ENCODE measurements around the gene KISS1. TPM values are rescaled to one million over a fixed set of nuclear protein-coding genes. Genes with fewer than 3 reads are reported as not detected.
A peak's percentile ranks its signal among the peaks of the same experiment; 100 is the strongest.

KISS1 gene
- total RNA-seq, 1 experiment from 2014 or later: 1.3 TPM

GRCh38 chr1:204198348-204199340 lies 2.4 kb upstream of the KISS1 start (continued):
- peak; percentile 76 for TF ChIP-seq FOSL1 (IDR thresholded peaks at IDR 0.05; ENCODE audit: low read depth)
- TF ChIP-seq JUND (IDR thresholded peaks at IDR 0.05): peak; percentile 74
- no peak for TF ChIP-seq ZFX (IDR thresholded peaks at IDR 0.05)
- TF ChIP-seq ELF1 (IDR thresholded peaks at IDR 0.05; ENCODE audit: borderline replicate concordance, low read depth): no peak
- TF ChIP-seq POLR2A (IDR thresholded peaks at IDR 0.05; ENCODE audit: borderline replicate concordance, extremely low read depth, insufficient read depth, insufficient read length): no peak
- TF ChIP-seq CEBPB (IDR thresholded peaks at IDR 0.05; ENCODE audit: low read depth): no peak
- no peak for TF ChIP-seq EGR1 (IDR thresholded peaks at IDR 0.05; ENCODE audit: low read depth)
- no peak for TF ChIP-seq TCF7L2 (IDR thresholded peaks at IDR 0.05; ENCODE audit: borderline replicate concordance, extremely low read depth, insufficient read depth, insufficient read length)

DNA sequence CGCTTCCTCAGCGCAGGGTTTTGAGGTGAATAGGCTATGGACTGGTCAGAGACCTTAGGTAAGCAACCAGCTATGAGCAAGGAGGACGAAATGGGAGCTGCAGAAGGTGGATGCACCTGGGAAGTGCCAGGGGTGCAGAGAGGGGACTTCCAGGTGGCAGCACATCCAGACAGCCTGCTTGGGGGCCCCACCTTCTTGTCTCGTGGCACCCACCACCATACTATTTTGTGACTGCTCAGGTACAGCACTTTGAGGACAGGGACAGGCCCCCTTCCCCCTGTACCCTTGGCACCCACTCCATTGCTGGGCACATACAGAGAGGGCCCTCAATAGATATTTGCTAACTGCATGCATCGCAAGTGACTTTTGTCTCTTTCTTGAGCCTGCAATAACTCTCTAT lies 777 bp upstream of the KISS1 start:
- Histone ChIP-seq H3K9me2 (ENCODE audit: insufficient read depth) (no peaks in the 10 kb centered on the region), H3K9me3 (ENCODE audit: control insufficient read depth in 1 of 2, insufficient read depth in 1 of 2, low read depth in 1 of 2, low read length in 2 of 2) (no peaks in the 10 kb centered on the region), H3K27me3 (ENCODE audit: insufficient read depth, low read length) (no peaks in the 10 kb centered on the region), H4K20me1 (ENCODE audit: insufficient read depth) (no peaks in the 10 kb centered on the region), H3K79me2 (ENCODE audit: insufficient read depth, low read length) (no peaks in the 10 kb centered on the region), H2AFZ (ENCODE audit: low read depth, low read length, poor library complexity, severe bottlenecking) (no peak overlapping the region), H3K4me1 (ENCODE audit: control insufficient read depth in 1 of 2, insufficient read depth in 2 of 2, low read length in 2 of 2) (peaks cover 13 to 45% of the 10 kb centered on the region in 2 experiments), H3K27ac (ENCODE audit: low read depth, low read length) (no peak overlapping the region), H3K4me3 (replicated peaks in 1 of 2; ENCODE audit: low read depth in 1 of 2, low read length in 2 of 2) (no peak overlapping the region), H3K36me3 (ENCODE audit: control insufficient read depth in 1 of 2, insufficient read depth in 2 of 2, low read length in 2 of 2) (no peaks in the 10 kb centered on the region), H3K4me2 (ENCODE audit: low read length) (no peak overlapping the region), H3K9ac (ENCODE audit: low read length) (no peak overlapping the region)
- ATAC-seq (no peak), DNase-seq (ENCODE audit: low read depth, low spot score) (no peak)
- RAD21 ChIA-PET (ENCODE audit: low non-redundant PET in 1 of 2, low total read pairs in 2 of 2, uncharacterized antibody in 2 of 2, unreplicated experiment in 2 of 2): no interaction called here
- CTCF ChIA-PET: interaction anchor here (2.0 to 2.7 kb wide), 2 partner anchors 10 to 34 kb away, joined by 28 to 31 read pairs; no protein-coding TSS in a partner anchor
- TF ChIP-seq MAX (IDR thresholded peaks at IDR 0.05) (no peak), RAD21 (IDR thresholded peaks at IDR 0.05; ENCODE audit: low read depth) (no peak), FOSL1 (IDR thresholded peaks at IDR 0.05; ENCODE audit: low read depth) (no peak), POLR2A (IDR thresholded peaks at IDR 0.05; ENCODE audit: borderline replicate concordance, extremely low read depth, insufficient read depth, insufficient read length) (no peak), EZH2phosphoT487 (IDR thresholded peaks at IDR 0.05; ENCODE audit: borderline replicate concordance) (no peak), SRF (IDR thresholded peaks at IDR 0.05; ENCODE audit: low read depth) (no peak), TCF7L2 (IDR thresholded peaks at IDR 0.05; ENCODE audit: borderline replicate concordance, extremely low read depth, insufficient read depth, insufficient read length) (no peak), ELF1 (IDR thresholded peaks at IDR 0.05; ENCODE audit: borderline replicate concordance, low read depth) (no peak), EGR1 (IDR thresholded peaks at IDR 0.05; ENCODE audit: low read depth) (no peak), EZH2 (IDR thresholded peaks at IDR 0.05) (no peak), SIN3A (IDR thresholded peaks at IDR 0.05; ENCODE audit: low read depth) (no peak), JUND (IDR thresholded peaks at IDR 0.05) (no peak), YY1 (IDR thresholded peaks at IDR 0.05; ENCODE audit: extremely low read depth, insufficient replicate concordance, low read depth, low read length) (no peak), POLR2AphosphoS5 (IDR thresholded peaks at IDR 0.05; ENCODE audit: low read depth, low read length) (no peak)
- TF ChIP-seq, protein P1, sequence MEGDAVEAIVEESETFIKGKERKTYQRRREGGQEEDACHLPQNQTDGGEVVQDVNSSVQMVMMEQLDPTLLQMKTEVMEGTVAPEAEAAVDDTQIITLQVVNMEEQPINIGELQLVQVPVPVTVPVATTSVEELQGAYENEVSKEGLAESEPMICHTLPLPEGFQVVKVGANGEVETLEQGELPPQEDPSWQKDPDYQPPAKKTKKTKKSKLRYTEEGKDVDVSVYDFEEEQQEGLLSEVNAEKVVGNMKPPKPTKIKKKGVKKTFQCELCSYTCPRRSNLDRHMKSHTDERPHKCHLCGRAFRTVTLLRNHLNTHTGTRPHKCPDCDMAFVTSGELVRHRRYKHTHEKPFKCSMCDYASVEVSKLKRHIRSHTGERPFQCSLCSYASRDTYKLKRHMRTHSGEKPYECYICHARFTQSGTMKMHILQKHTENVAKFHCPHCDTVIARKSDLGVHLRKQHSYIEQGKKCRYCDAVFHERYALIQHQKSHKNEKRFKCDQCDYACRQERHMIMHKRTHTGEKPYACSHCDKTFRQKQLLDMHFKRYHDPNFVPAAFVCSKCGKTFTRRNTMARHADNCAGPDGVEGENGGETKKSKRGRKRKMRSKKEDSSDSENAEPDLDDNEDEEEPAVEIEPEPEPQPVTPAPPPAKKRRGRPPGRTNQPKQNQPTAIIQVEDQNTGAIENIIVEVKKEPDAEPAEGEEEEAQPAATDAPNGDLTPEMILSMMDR (IDR thresholded peaks at IDR 0.05 in 2 of 3, conservative IDR thresholded peaks at IDR 0.05 in 1 of 3; ENCODE audit: borderline replicate concordance in 1 of 3, insufficient read depth in 1 of 3, low read depth in 2 of 3, low read length in 2 of 3): no peak
- TF ChIP-seq, protein P2, sequence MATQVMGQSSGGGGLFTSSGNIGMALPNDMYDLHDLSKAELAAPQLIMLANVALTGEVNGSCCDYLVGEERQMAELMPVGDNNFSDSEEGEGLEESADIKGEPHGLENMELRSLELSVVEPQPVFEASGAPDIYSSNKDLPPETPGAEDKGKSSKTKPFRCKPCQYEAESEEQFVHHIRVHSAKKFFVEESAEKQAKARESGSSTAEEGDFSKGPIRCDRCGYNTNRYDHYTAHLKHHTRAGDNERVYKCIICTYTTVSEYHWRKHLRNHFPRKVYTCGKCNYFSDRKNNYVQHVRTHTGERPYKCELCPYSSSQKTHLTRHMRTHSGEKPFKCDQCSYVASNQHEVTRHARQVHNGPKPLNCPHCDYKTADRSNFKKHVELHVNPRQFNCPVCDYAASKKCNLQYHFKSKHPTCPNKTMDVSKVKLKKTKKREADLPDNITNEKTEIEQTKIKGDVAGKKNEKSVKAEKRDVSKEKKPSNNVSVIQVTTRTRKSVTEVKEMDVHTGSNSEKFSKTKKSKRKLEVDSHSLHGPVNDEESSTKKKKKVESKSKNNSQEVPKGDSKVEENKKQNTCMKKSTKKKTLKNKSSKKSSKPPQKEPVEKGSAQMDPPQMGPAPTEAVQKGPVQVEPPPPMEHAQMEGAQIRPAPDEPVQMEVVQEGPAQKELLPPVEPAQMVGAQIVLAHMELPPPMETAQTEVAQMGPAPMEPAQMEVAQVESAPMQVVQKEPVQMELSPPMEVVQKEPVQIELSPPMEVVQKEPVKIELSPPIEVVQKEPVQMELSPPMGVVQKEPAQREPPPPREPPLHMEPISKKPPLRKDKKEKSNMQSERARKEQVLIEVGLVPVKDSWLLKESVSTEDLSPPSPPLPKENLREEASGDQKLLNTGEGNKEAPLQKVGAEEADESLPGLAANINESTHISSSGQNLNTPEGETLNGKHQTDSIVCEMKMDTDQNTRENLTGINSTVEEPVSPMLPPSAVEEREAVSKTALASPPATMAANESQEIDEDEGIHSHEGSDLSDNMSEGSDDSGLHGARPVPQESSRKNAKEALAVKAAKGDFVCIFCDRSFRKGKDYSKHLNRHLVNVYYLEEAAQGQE (IDR thresholded peaks at IDR 0.05; ENCODE audit: low read depth): no peak
- BruUV-seq (replicated peaks): no TSS peak
- POLR2A ChIA-PET: no interaction called here
- intact Hi-C loops (cut with micrococcal nuclease): no loop called here
